Suprapubic skin (tissue), 4 donors: ENCODE data around the gene RAB27A.

Source experiments
- CTCF ChIP-seq, 2 donors: fragments of 200-600 bp in 1 of 2; fragments of 450-650 bp in 1 of 2; sonication (generic) in 1 of 2; IDR thresholded peaks; one replicate each; pipeline ENCODE4 v1.5.1; 2016 to 2019; ENCODE audit warnings: antibody characterized with exemption in 2 of 2, mild to moderate bottlenecking in 1 of 2, moderate library complexity in 1 of 2
- POLR2A ChIP-seq, 2 donors: fragments of 450-650 bp; IDR thresholded peaks; one replicate each; pipeline ENCODE4 v1.6.1; 2017; ENCODE audit warnings: antibody characterized with exemption in 2 of 2, mild to moderate bottlenecking in 2 of 2, moderate library complexity in 2 of 2
- POLR2AphosphoS5 ChIP-seq, 3 donors: sonication (generic); formaldehyde crosslinking; IDR thresholded peaks; one replicate each; pipeline ENCODE4 v1.6.1; 2017; ENCODE audit warnings: antibody characterized with exemption in 3 of 3

GRCh38 chr15:55234800-55235104 is 54.9 kb downstream of the RAB27A start:
- TF ChIP-seq CTCF (IDR thresholded peaks at IDR 0.05) (no peak), POLR2A (IDR thresholded peaks at IDR 0.05) (no peak), POLR2AphosphoS5 (IDR thresholded peaks at IDR 0.05) (no peak)
